GM12891 (cell line): ENCODE measurements around the gene TLE3.

ENCODE experiments used
- PAX5 ChIP-seq: IDR thresholded peaks from 2 replicates; pipeline ENCODE4 v1.6.1; 2011; ENCODE audit warnings: low read length, moderate library complexity, mild to moderate bottlenecking; ENCODE audit not compliant: insufficient read depth, severe bottlenecking
- POLR2A ChIP-seq: IDR thresholded peaks from 2 replicates; pipeline ENCODE4 v1.6.1; 2011; ENCODE audit warnings: low read depth, low read length, control low read depth
- POLR2AphosphoS5 ChIP-seq: IDR thresholded peaks from 2 replicates; pipeline ENCODE4 v1.6.1; 2011; ENCODE audit warnings: low read depth, low read length, control low read depth
- POU2F2 ChIP-seq: IDR thresholded peaks from 2 replicates; pipeline ENCODE4 v1.6.1; 2011; ENCODE audit warnings: low read depth, mild to moderate bottlenecking, control low read depth, low read length, moderate library complexity
- SPI1 ChIP-seq: IDR thresholded peaks from 2 replicates; pipeline ENCODE4 v1.6.1; 2011; ENCODE audit warnings: low read depth, low read length, control low read depth
- TAF1 ChIP-seq: IDR thresholded peaks from 2 replicates; pipeline ENCODE4 v1.6.1; 2011; ENCODE audit warnings: low read depth, low read length, control low read depth

DNA sequence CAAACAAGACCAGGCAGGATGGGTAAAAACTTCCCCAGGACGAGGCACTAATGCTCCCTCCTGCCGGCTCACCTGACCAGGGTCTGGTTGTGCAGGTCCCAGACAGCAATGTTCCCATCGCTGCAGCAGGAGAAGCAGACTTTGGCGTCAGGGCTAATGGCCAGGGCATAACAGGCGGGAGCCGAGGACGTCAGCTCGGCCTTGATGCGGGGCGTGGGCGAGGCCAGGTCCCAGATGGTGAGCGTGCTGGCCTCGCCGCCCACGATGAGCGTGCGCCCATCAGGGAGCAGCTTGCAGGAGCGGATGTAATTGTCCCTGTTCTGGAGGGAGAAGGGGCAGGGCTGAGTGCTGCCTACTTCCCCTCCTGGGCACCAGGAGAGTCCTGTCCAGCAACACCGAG, 43.4 kb downstream of the TLE3 start:
- TF ChIP-seq POLR2A (no peak), POLR2AphosphoS5 (no peak), TAF1 (no peak), SPI1 (no peak), POU2F2 (no peak), PAX5 (no peak)
